Subcutaneous adipose tissue (tissue), 4 donors: ENCODE measurements around the gene PLEKHA5. TPM values are rescaled to one million over a fixed set of nuclear protein-coding genes. Genes with fewer than 3 reads are reported as not detected.

Source experiments
- CTCF ChIP-seq: fragments of 450-650 bp; IDR thresholded peaks from one replicate; pipeline ENCODE4 v1.5.1; 2016; ENCODE audit warnings: low read depth, mild to moderate bottlenecking, control low read depth, antibody characterized with exemption, moderate library complexity
- total RNA-seq, 4 donors: library from RNA; depleted of rRNA; stranded (reverse); fragments of >200 nt; gene quantifications; one replicate each; pipeline ENCODE4 v1.1.0, GENCODE V29; 2016

PLEKHA5 gene
- total RNA-seq, 4 donors from 2014 or later = 22.3 to 26.3 (median 24.1) TPM

- TF ChIP-seq CTCF = no peak
These were observed 169.5 kb downstream of the PLEKHA5 start for GRCh38 chr12:19298836-19299605.

GRCh38 chr12:19299765-19300164 lies 170.2 kb downstream of the PLEKHA5 start:
- no peak for TF ChIP-seq CTCF

GRCh38 chr12:19301223-19301622 lies 171.7 kb downstream of the PLEKHA5 start:
- TF ChIP-seq CTCF = no peak

- no peak for TF ChIP-seq CTCF
These were observed 172.2 kb downstream of the PLEKHA5 start for GRCh38 chr12:19301688-19302087.

- TF ChIP-seq CTCF = no peak
These were observed 172.6 kb downstream of the PLEKHA5 start for GRCh38 chr12:19302100-19302640.

GRCh38 chr12:19303496-19303895 lies 174.0 kb downstream of the PLEKHA5 start:
- no peak for TF ChIP-seq CTCF

- no peak for TF ChIP-seq CTCF
These were observed 174.7 kb downstream of the PLEKHA5 start for GRCh38 chr12:19304149-19304750.
